Smooth muscle cell (in vitro differentiated cells): ENCODE data around the gene STK40. TPM values are rescaled to one million over a fixed set of nuclear protein-coding genes. Genes with fewer than 3 reads are reported as not detected.

Source experiments
- DNase-seq: peaks from one replicate; lab custom pipeline; 2025; ENCODE audit not compliant: unreplicated experiment; lab: John Stamatoyannopoulos, UW
- H2AFZ ChIP-seq: fragments of 200-600 bp; sonication (generic); 2 replicates; pipeline ENCODE4 v1.6.0; 2016; ENCODE audit warnings: antibody characterized with exemption, low read depth, mild to moderate bottlenecking
- H3F3A ChIP-seq: fragments of 200-600 bp; sonication (generic); 2 replicates; pipeline ENCODE4 v1.6.0; 2017; ENCODE audit warnings: antibody characterized with exemption, low read depth
- H3K27ac ChIP-seq: fragments of 200-600 bp; sonication (generic); 2 replicates; pipeline ENCODE4 v1.5.1; 2016; ENCODE audit warnings: low read depth, mild to moderate bottlenecking
- H3K27me3 ChIP-seq: fragments of 200-600 bp; sonication (generic); 2 replicates; pipeline ENCODE4 v1.6.1; 2016; ENCODE audit warnings: low read depth, mild to moderate bottlenecking
- H3K36me3 ChIP-seq: fragments of 200-600 bp; sonication (generic); 2 replicates; pipeline ENCODE4 v1.5.1; 2016; ENCODE audit warnings: low read depth
- H3K4me1 ChIP-seq: fragments of 200-600 bp; sonication (generic); 2 replicates; pipeline ENCODE4 v1.5.1; 2016; ENCODE audit warnings: low read depth
- H3K4me2 ChIP-seq: fragments of 200-600 bp; sonication (generic); 2 replicates; pipeline ENCODE4 v1.6.0; 2016; ENCODE audit warnings: mild to moderate bottlenecking
- H3K4me3 ChIP-seq: fragments of 200-600 bp; sonication (generic); 2 replicates; pipeline ENCODE4 v1.5.1; 2016; ENCODE audit warnings: mild to moderate bottlenecking
- H3K79me2 ChIP-seq: fragments of 200-600 bp; sonication (generic); 2 replicates; pipeline ENCODE4 v1.6.0; 2016; ENCODE audit warnings: low read depth, mild to moderate bottlenecking
- H3K9ac ChIP-seq: fragments of 200-600 bp; sonication (generic); 2 replicates; pipeline ENCODE4 v1.6.0; 2016; ENCODE audit warnings: low read depth
- H3K9me3 ChIP-seq: fragments of 200-600 bp; sonication (generic); replicated peaks from 2 replicates; pipeline ENCODE4 v1.5.1; 2016; ENCODE audit warnings: low read depth
- H4K20me1 ChIP-seq: fragments of 200-600 bp; sonication (generic); 2 replicates; pipeline ENCODE4 v1.6.0; 2016; ENCODE audit warnings: low read depth
- CTCF ChIP-seq: fragments of 200-600 bp; sonication (generic); IDR thresholded peaks from 2 replicates; pipeline ENCODE4 v1.5.1; 2017; ENCODE audit warnings: borderline replicate concordance, mild to moderate bottlenecking, antibody characterized with exemption; ENCODE audit not compliant: insufficient read depth, poor library complexity, severe bottlenecking
- WGBS: methylation state at CpG from one replicate; pipeline ENCODE4 v1.1.7; 2016; ENCODE audit warnings: low lambda C conversion rate; 5-methylcytosine and 5-hydroxymethylcytosine counted together
- polyA plus RNA-seq: library from polyadenylated mRNA; unstranded; fragments of >200 nt; fragmentation: Nextera tagmentation; extraction: Ambion mirVana; gene quantifications from 2 replicates; pipeline ENCODE4 v1.2.1, GENCODE V29; 2016
- total RNA-seq: library from RNA; depleted of rRNA; stranded (reverse); fragments of >200 nt; gene quantifications from 2 replicates; pipeline ENCODE4 v1.2.3, GENCODE V29; 2014

STK40 gene
- total and polyA plus RNA-seq, 2 experiments from 2014 or later: 8.4 to 18.8 TPM

- Histone ChIP-seq H3K9me3 (no peaks in the 10 kb centered on the region), H2AFZ (no peak overlapping the region), H3K27ac (no peak overlapping the region), H3K4me1 (no peaks in the 10 kb centered on the region), H3K4me3 (no peak overlapping the region), H3K27me3 (no peaks in the 10 kb centered on the region), H3K9ac (no peak overlapping the region), H3K4me2 (no peak overlapping the region), H3K79me2 (no peaks in the 10 kb centered on the region), H3F3A (no peaks in the 10 kb centered on the region), H3K36me3 (no peaks in the 10 kb centered on the region), H4K20me1 (no peaks in the 10 kb centered on the region)
- DNase-seq: no peak
- TF ChIP-seq CTCF: no peak
- 89% methylated on average over 4 of the region's 4 CpGs for WGBS
Measured at GRCh38 chr1:36419569-36419968, 33.8 kb upstream of the STK40 start.

GRCh38 chr1:36419140-36419539 is 33.4 kb upstream of the STK40 start:
- H3K27ac ChIP-seq: no peak overlapping the region
- WGBS: 92% methylated on average over 3 of the region's 3 CpGs
- H3K36me3 ChIP-seq: no peaks in the 10 kb centered on the region

GRCh38 chr1:36417931-36418330 is 32.2 kb upstream of the STK40 start:
- WGBS: 96% methylated on average over 9 of the region's 9 CpGs
- H3K79me2 ChIP-seq: no peaks in the 10 kb centered on the region
- no peaks in the 10 kb centered on the region for H3K36me3 ChIP-seq
- TF ChIP-seq CTCF: no peak
- H3K9ac ChIP-seq: no peak overlapping the region
- no peaks in the 10 kb centered on the region for H4K20me1 ChIP-seq
- no peak overlapping the region for H2AFZ ChIP-seq
- H3F3A ChIP-seq: no peaks in the 10 kb centered on the region
- DNase-seq: no peak
- H3K4me1 ChIP-seq: no peaks in the 10 kb centered on the region
- H3K27ac ChIP-seq: no peak overlapping the region
- no peak overlapping the region for H3K4me3 ChIP-seq
- H3K9me3 ChIP-seq: no peaks in the 10 kb centered on the region
- H3K27me3 ChIP-seq: no peaks in the 10 kb centered on the region
- H3K4me2 ChIP-seq: no peak overlapping the region

More at GRCh38 chr1:36419140-36419539, 33.4 kb upstream of the STK40 start:
- Histone ChIP-seq H3K9me3 (no peaks in the 10 kb centered on the region), H3K79me2 (no peaks in the 10 kb centered on the region), H3K4me1 (no peaks in the 10 kb centered on the region), H3K27me3 (no peaks in the 10 kb centered on the region), H3K9ac (no peak overlapping the region), H3K4me3 (no peak overlapping the region), H3K4me2 (no peak overlapping the region), H3F3A (no peaks in the 10 kb centered on the region), H4K20me1 (no peaks in the 10 kb centered on the region), H2AFZ (no peak overlapping the region)
- no peak for TF ChIP-seq CTCF
- DNase-seq: no peak

GRCh38 chr1:36415661-36416326 is 30.1 kb upstream of the STK40 start:
- Histone ChIP-seq H3K27me3 (no peaks in the 10 kb centered on the region), H3K4me2 (no peak overlapping the region), H3K4me1 (no peaks in the 10 kb centered on the region), H3F3A (no peaks in the 10 kb centered on the region), H3K9ac (no peak overlapping the region), H3K27ac (no peak overlapping the region), H4K20me1 (no peaks in the 10 kb centered on the region), H3K36me3 (no peaks in the 10 kb centered on the region), H3K9me3 (no peaks in the 10 kb centered on the region), H3K79me2 (no peaks in the 10 kb centered on the region), H3K4me3 (no peak overlapping the region), H2AFZ (no peak overlapping the region)
- WGBS: 95% methylated on average over 15 of the region's 15 CpGs
- TF ChIP-seq CTCF: no peak
- DNase-seq: no peak
